ENCODE data around the gene DIP2C.

DIP2C gene

GRCh38 chr10:663466-663751 lies 26.1 kb downstream of the DIP2C start:
- TF ChIP-seq EZH2phosphoT487 (IDR thresholded peaks at IDR 0.05; ENCODE audit: borderline replicate concordance) = no peak
- no peak for TF ChIP-seq CTCF (conservative IDR thresholded peaks at IDR 0.05; ENCODE audit: low read length)
- Histone ChIP-seq H3K9me3 (ENCODE audit: insufficient read depth, low read depth, low read length) (0 out of 2 replicates have a peak, but pooled peaks cover 4% of the 10 kb centered on the region), H2AFZ (ENCODE audit: low read length) (no peak overlapping the region), H3K36me3 (ENCODE audit: insufficient read depth, low read length) (no peaks in the 10 kb centered on the region), H3K4me2 (ENCODE audit: low read depth, low read length, poor library complexity, severe bottlenecking) (no peak overlapping the region), H3K79me2 (ENCODE audit: insufficient read depth, low read length) (no peaks in the 10 kb centered on the region), H3K4me3 (ENCODE audit: low read length, poor library complexity, severe bottlenecking) (no peak overlapping the region), H3K27me3 (ENCODE audit: insufficient read depth, low read length, poor library complexity, severe bottlenecking) (no peaks in the 10 kb centered on the region), H3K9ac (ENCODE audit: low read depth, low read length, poor library complexity, severe bottlenecking) (no peak overlapping the region), H3F3A (ENCODE audit: low read depth) (no peaks in the 10 kb centered on the region), H4K20me1 (ENCODE audit: insufficient read depth, low read length, poor library complexity, severe bottlenecking) (no peaks in the 10 kb centered on the region), H3K4me1 (ENCODE audit: insufficient read depth, low read length, poor library complexity, severe bottlenecking) (no peaks in the 10 kb centered on the region), H3K9me2 (replicated peaks; ENCODE audit: low read depth, low read length) (no peaks in the 10 kb centered on the region)

- no peaks in the 10 kb centered on the region for H4K20me1 ChIP-seq (ENCODE audit: insufficient read depth, low read length, poor library complexity, severe bottlenecking)
- H3K79me2 ChIP-seq (ENCODE audit: insufficient read depth, low read length) = no peaks in the 10 kb centered on the region
- H3K4me1 ChIP-seq (ENCODE audit: insufficient read depth, low read length, poor library complexity, severe bottlenecking) = no peaks in the 10 kb centered on the region
Observed at GRCh38 chr10:662686-663465, 26.6 kb downstream of the DIP2C start.

GRCh38 chr10:662223-662605 lies 27.3 kb downstream of the DIP2C start:
- Histone ChIP-seq H3K4me1 (ENCODE audit: insufficient read depth, low read length, poor library complexity, severe bottlenecking) (no peaks in the 10 kb centered on the region), H4K20me1 (ENCODE audit: insufficient read depth, low read length, poor library complexity, severe bottlenecking) (no peaks in the 10 kb centered on the region), H3K4me3 (ENCODE audit: low read length, poor library complexity, severe bottlenecking) (no peak overlapping the region), H3K79me2 (ENCODE audit: insufficient read depth, low read length) (no peaks in the 10 kb centered on the region), H3K9me3 (ENCODE audit: insufficient read depth, low read depth, low read length) (no peaks in the 10 kb centered on the region), H3K36me3 (ENCODE audit: insufficient read depth, low read length) (no peaks in the 10 kb centered on the region), H3K4me2 (ENCODE audit: low read depth, low read length, poor library complexity, severe bottlenecking) (no peak overlapping the region), H3K9me2 (replicated peaks; ENCODE audit: low read depth, low read length) (no peaks in the 10 kb centered on the region), H2AFZ (ENCODE audit: low read length) (no peak overlapping the region), H3K27me3 (ENCODE audit: insufficient read depth, low read length, poor library complexity, severe bottlenecking) (no peaks in the 10 kb centered on the region), H3F3A (ENCODE audit: low read depth) (no peaks in the 10 kb centered on the region), H3K9ac (ENCODE audit: low read depth, low read length, poor library complexity, severe bottlenecking) (no peak overlapping the region)
- TF ChIP-seq EZH2phosphoT487 (IDR thresholded peaks at IDR 0.05; ENCODE audit: borderline replicate concordance) = no peak
- no peak for TF ChIP-seq CTCF (conservative IDR thresholded peaks at IDR 0.05; ENCODE audit: low read length)

More at GRCh38 chr10:662686-663465, 26.6 kb downstream of the DIP2C start:
- no peak overlapping the region for H2AFZ ChIP-seq (ENCODE audit: low read length)
- H3K36me3 ChIP-seq (ENCODE audit: insufficient read depth, low read length) = no peaks in the 10 kb centered on the region
- no peaks in the 10 kb centered on the region for H3K9me2 ChIP-seq (replicated peaks; ENCODE audit: low read depth, low read length)
- H3K27me3 ChIP-seq (ENCODE audit: insufficient read depth, low read length, poor library complexity, severe bottlenecking) = no peaks in the 10 kb centered on the region
- no peak overlapping the region for H3K9ac ChIP-seq (ENCODE audit: low read depth, low read length, poor library complexity, severe bottlenecking)
- H3K4me2 ChIP-seq (ENCODE audit: low read depth, low read length, poor library complexity, severe bottlenecking) = no peak overlapping the region
- no peak overlapping the region for H3K4me3 ChIP-seq (ENCODE audit: low read length, poor library complexity, severe bottlenecking)
- H3K9me3 ChIP-seq (ENCODE audit: insufficient read depth, low read depth, low read length) = 0 out of 2 replicates have a peak, but pooled peaks cover 4% of the 10 kb centered on the region
- no peaks in the 10 kb centered on the region for H3F3A ChIP-seq (ENCODE audit: low read depth)
- no peak for TF ChIP-seq CTCF (conservative IDR thresholded peaks at IDR 0.05; ENCODE audit: low read length)
- no peak for TF ChIP-seq EZH2phosphoT487 (IDR thresholded peaks at IDR 0.05; ENCODE audit: borderline replicate concordance)

Data from Loucy (cell line).